Left forelimb (tissue), 1 donor: Measurements from ENCODE around the gene MUC6.
A peak's percentile ranks its signal among the peaks of the same experiment; 100 is the strongest.

Source experiments
- DNase-seq: peaks from one replicate; pipeline ENCODE4 v3.0.0-alpha.2; 2018; ENCODE audit warnings: low spot score

MUC6 gene

GRCh38 chr11:1008001-1008802 is 28.3 kb downstream of the MUC6 start:
- DNase-seq, result no peak

GRCh38 chr11:1007279-1007678 is 29.2 kb downstream of the MUC6 start:
- DNase-seq, result no peak

GRCh38 chr11:1006762-1007161 is 29.8 kb downstream of the MUC6 start:
- DNase-seq, result no peak

- DNase-seq, result peak; percentile 80
These were observed 30.6 kb downstream of the MUC6 start for GRCh38 chr11:1005928-1006327.

GRCh38 chr11:1003159-1003558 is 33.4 kb downstream of the MUC6 start:
- no peak for DNase-seq

- DNase-seq, result no peak
These were observed 34.0 kb downstream of the MUC6 start for GRCh38 chr11:1002406-1002984.

- no peak for DNase-seq
These were observed 34.7 kb downstream of the MUC6 start for GRCh38 chr11:1001617-1002405.

GRCh38 chr11:1000357-1001278 is 35.9 kb downstream of the MUC6 start:
- DNase-seq, result no peak

GRCh38 chr11:999009-999408 is 37.5 kb downstream of the MUC6 start:
- DNase-seq, result no peak

GRCh38 chr11:997907-998306 is 38.6 kb downstream of the MUC6 start:
- DNase-seq, result no peak

- no peak for DNase-seq
These were observed 39.8 kb downstream of the MUC6 start for GRCh38 chr11:996681-997080.

GRCh38 chr11:995752-996420 is 40.6 kb downstream of the MUC6 start:
- DNase-seq, result no peak

- DNase-seq, result no peak
These were observed 41.3 kb downstream of the MUC6 start for GRCh38 chr11:995044-995751.

GRCh38 chr11:993632-994167 is 42.8 kb downstream of the MUC6 start:
- no peak for DNase-seq

GRCh38 chr11:992577-992976 is 43.9 kb downstream of the MUC6 start:
- DNase-seq, result no peak

GRCh38 chr11:991711-992307 is 44.7 kb downstream of the MUC6 start:
- DNase-seq, result no peak

- no peak for DNase-seq
These were observed 45.5 kb downstream of the MUC6 start for GRCh38 chr11:991034-991433.

- no peak for DNase-seq
These were observed 46.4 kb downstream of the MUC6 start for GRCh38 chr11:990101-990500.

GRCh38 chr11:987671-988070 is 48.8 kb downstream of the MUC6 start:
- no peak for DNase-seq

GRCh38 chr11:986952-987305 is 49.6 kb downstream of the MUC6 start:
- DNase-seq, result no peak
